K562 (cell line): ENCODE results near the gene CCNDBP1. TPM values are rescaled to one million over a fixed set of nuclear protein-coding genes. Genes with fewer than 3 reads are reported as not detected.

Source experiments
- CCNT2 ChIP-seq: IDR thresholded peaks from 2 replicates; pipeline ENCODE4 v1.6.1; 2011; ENCODE audit warnings: borderline replicate concordance, low read depth, mild to moderate bottlenecking, moderate library complexity, mixed read lengths, low read length; ENCODE audit not compliant: insufficient read length; ENCODE audit errors: extremely low read depth
- CREM ChIP-seq: IDR thresholded peaks from 2 replicates; pipeline ENCODE4 v1.6.1; 2014; ENCODE audit warnings: antibody characterized with exemption, low read depth
- DLX4 ChIP-seq: fragments of 250-450 bp; sonication (Bioruptor Pico); IDR thresholded peaks from 2 replicates; pipeline ENCODE4 v1.6.1; 2021; ENCODE audit warnings: mild to moderate bottlenecking
- ELF1 ChIP-seq: fragments of 200-800 bp; sonication (Bioruptor generic); IDR thresholded peaks from 2 replicates; pipeline ENCODE4 v1.6.1; 2016; ENCODE audit warnings: missing genetic modification characterization, missing compliant biosample characterization
- ELK1 ChIP-seq: sonication (generic); formaldehyde crosslinking; IDR thresholded peaks from 2 replicates; pipeline ENCODE4 v1.8.1; 2022; ENCODE audit warnings: missing genetic modification reagents
- EP400 ChIP-seq: fragments of 450-650 bp; IDR thresholded peaks from 2 replicates; pipeline ENCODE4 v1.6.1; 2017; ENCODE audit warnings: antibody characterized with exemption, mild to moderate bottlenecking, moderate library complexity
- FOS ChIP-seq: IDR thresholded peaks from 3 replicates; pipeline ENCODE4 v1.6.1; 2011; ENCODE audit not compliant: insufficient read length; ENCODE audit errors: extremely low read depth
- FOXJ3 ChIP-seq: sonication (generic); formaldehyde crosslinking; IDR thresholded peaks from 2 replicates; pipeline ENCODE4 v1.4.0; 2020; ENCODE audit warnings: mild to moderate bottlenecking, missing genetic modification reagents
- HOXB6 ChIP-seq: fragments of 250-450 bp; sonication (Bioruptor Pico); IDR thresholded peaks from 2 replicates; pipeline ENCODE4 v1.5.1; 2022; ENCODE audit warnings: mild to moderate bottlenecking, borderline replicate concordance
- IRF9 ChIP-seq: fragments of 450-650 bp; IDR thresholded peaks from 2 replicates; pipeline ENCODE4 v1.6.1; 2016; ENCODE audit warnings: missing biosample characterization, missing genetic modification characterization
- KDM4B ChIP-seq, 2 experiments: fragments of 450-650 bp in 1 of 2; sonication (generic) in 1 of 2; IDR thresholded peaks; 2 replicates each; pipeline ENCODE4 v1.6.1; 2016 to 2017; ENCODE audit warnings: borderline replicate concordance in 2 of 2, antibody characterized with exemption in 1 of 2, low read depth in 1 of 2, mild to moderate bottlenecking in 1 of 2
- KLF6 ChIP-seq: fragments of 250-450 bp; sonication (Bioruptor Pico); IDR thresholded peaks from 2 replicates; pipeline ENCODE4 v1.4.0; 2020; ENCODE audit warnings: mild to moderate bottlenecking, moderate library complexity, borderline replicate concordance
- MCM7 ChIP-seq, 2 experiments: fragments of 450-650 bp; IDR thresholded peaks; 2 replicates each; pipeline ENCODE4 v1.6.1; 2016 to 2018
- POLR2A ChIP-seq: fragments of 450-650 bp; conservative IDR thresholded peaks from 2 replicates; pipeline ENCODE4 v1.6.1; 2016
- POLR3A ChIP-seq: IDR thresholded peaks from 2 replicates; pipeline ENCODE4 v1.6.1; 2011; ENCODE audit warnings: borderline replicate concordance, mild to moderate bottlenecking, moderate library complexity; ENCODE audit not compliant: insufficient read length, insufficient read depth; ENCODE audit errors: extremely low read depth
- SFPQ ChIP-seq: fragments of 200-400 bp; formaldehyde crosslinking; IDR thresholded peaks from 2 replicates; pipeline ENCODE4 v1.6.1; 2017; ENCODE audit warnings: mild to moderate bottlenecking, low read depth, low read length, moderate library complexity
- SMAD4 ChIP-seq: fragments of 250-450 bp; sonication (Bioruptor Pico); conservative IDR thresholded peaks from 2 replicates; pipeline ENCODE4 v1.8.0; 2021; ENCODE audit warnings: inconsistent platforms, mild to moderate bottlenecking, moderate library complexity
- SP2 ChIP-seq: IDR thresholded peaks from 2 replicates; pipeline ENCODE4 v1.6.1; 2011; ENCODE audit warnings: mild to moderate bottlenecking, low read depth, low read length, moderate library complexity; ENCODE audit not compliant: poor library complexity, severe bottlenecking; ENCODE audit errors: extremely low read depth
- ZBTB1 ChIP-seq: sonication (generic); formaldehyde crosslinking; IDR thresholded peaks from 2 replicates; pipeline ENCODE4 v1.8.1; 2023; ENCODE audit warnings: missing genetic modification reagents, low read depth, mild to moderate bottlenecking, borderline replicate concordance
- ZBTB17 ChIP-seq: fragments of 450-650 bp; formaldehyde crosslinking; IDR thresholded peaks from 2 replicates; pipeline ENCODE4 v1.4.0; 2020; ENCODE audit warnings: mild to moderate bottlenecking
- ZBTB9 ChIP-seq: fragments of 450-650 bp; formaldehyde crosslinking; IDR thresholded peaks from 2 replicates; pipeline ENCODE4 v1.4.0; 2020; ENCODE audit warnings: mild to moderate bottlenecking, moderate library complexity
- ZFP30 ChIP-seq: fragments of 250-450 bp; sonication (Bioruptor Pico); IDR thresholded peaks from 2 replicates; pipeline ENCODE4 v1.8.0; 2022; ENCODE audit warnings: moderate library complexity, mild to moderate bottlenecking, inconsistent platforms, borderline replicate concordance
- ZNF253 ChIP-seq: fragments of 250-450 bp; sonication (Bioruptor Pico); conservative IDR thresholded peaks from 2 replicates; pipeline ENCODE4 v1.6.1; 2021; ENCODE audit warnings: mild to moderate bottlenecking
- ZNF263 ChIP-seq: sonication (generic); formaldehyde crosslinking; IDR thresholded peaks from 2 replicates; pipeline ENCODE4 v1.8.0; 2022; ENCODE audit warnings: mild to moderate bottlenecking, missing genetic modification reagents, borderline replicate concordance
- polyA plus RNA-seq, 8 experiments: library from polyadenylated mRNA; depleted of rRNA in 4 of 8; stranded (reverse) in 5 of 8; unstranded in 3 of 8; fragments of >200 nt; fragmentation: Nextera tagmentation in 2 of 8; fragmentation: Illumina TruSeq in 1 of 8; extraction: Ambion mirVana in 2 of 8; extraction: Trizol in 1 of 8; gene quantifications; 2 replicates each; pipeline versions ENCODE4 v1.2.1 to v1.2.3, GENCODE V29; 2011 to 2014; ENCODE audit warnings: inconsistent platforms in 1 of 8, missing spikeins in 1 of 8
- total RNA-seq, 7 experiments: library from RNA; depleted of rRNA in 6 of 7; stranded (reverse); fragments of >200 nt in 6 of 7; fragmentation: Illumina TruSeq in 2 of 7; extraction: Trizol in 2 of 7; gene quantifications; 2 replicates each; pipeline versions ENCODE4 v1.2.1 to v1.2.3, GENCODE V29; 2011 to 2021; ENCODE audit warnings: low replicate concordance in 1 of 7

The CCNDBP1 gene
- total and polyA plus RNA-seq, 9 of the 15 experiments (the other 6 are each of a cell fraction or from before 2014, with no cell fraction given), result 37.0 to 111 (median 55.5) TPM

DNA sequence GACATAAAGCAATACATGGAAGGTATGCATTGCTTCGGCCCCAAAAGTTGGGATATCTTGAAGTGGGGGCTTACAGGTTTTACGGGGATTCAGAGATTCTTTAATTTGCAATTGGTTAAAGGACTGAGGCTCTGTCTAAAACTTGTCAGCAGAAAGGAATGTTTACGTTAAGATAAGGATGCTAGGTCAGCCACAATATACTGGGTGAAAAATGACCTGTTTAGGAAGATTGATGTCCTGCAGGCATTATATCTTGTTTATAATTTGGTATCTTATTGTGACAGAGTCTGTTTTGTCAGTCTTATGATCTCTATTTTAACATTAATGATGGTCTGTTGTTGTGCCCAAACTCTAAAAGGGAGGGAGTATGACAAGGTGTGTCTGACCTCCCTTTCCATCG is 15.3 kb upstream of the CCNDBP1 start (continued):
- no peak for TF ChIP-seq POLR3A
- TF ChIP-seq FOXJ3 (CRISPR knock-in tag), result no peak
- no peak for TF ChIP-seq CCNT2
- no peak for TF ChIP-seq KDM4B (IDR thresholded peaks at IDR 0.05; ENCODE audit: borderline replicate concordance in 2 of 2, low read depth in 1 of 2)
- no peak for TF ChIP-seq ZFP30 (CRISPR knock-in tag)
- TF ChIP-seq MCM7 (IDR thresholded peaks at IDR 0.05), result no peak
- no peak for TF ChIP-seq ELF1 (tag)
- peak; percentile 35; the same call in 1 of the 2 replicates for TF ChIP-seq CREM
- TF ChIP-seq FOS, result no peak
- no peak for TF ChIP-seq ZBTB1
- TF ChIP-seq ZNF263 (CRISPR knock-in tag), result no peak
- TF ChIP-seq DLX4, result no peak
- TF ChIP-seq ZBTB17 (CRISPR knock-in tag), result no peak
- TF ChIP-seq SP2, result no peak
- TF ChIP-seq IRF9 (tag), result no peak
- TF ChIP-seq KLF6 (CRISPR knock-in tag), result no peak
- TF ChIP-seq POLR2A, result no peak
- no peak for TF ChIP-seq HOXB6 (CRISPR knock-in tag)
- 0 out of 2 replicates have a peak, but pooled peaks have one; percentile 21 for TF ChIP-seq EP400
- no peak for TF ChIP-seq ZBTB9 (CRISPR knock-in tag)
- TF ChIP-seq SFPQ, result no peak
- TF ChIP-seq ZNF253, result no peak
- TF ChIP-seq ELK1 (CRISPR knock-in tag), result no peak
- TF ChIP-seq SMAD4 (CRISPR knock-in tag), result no peak
